Measurements from ENCODE around the gene FHIT.

- TF ChIP-seq POLR2A (IDR thresholded peaks at IDR 0.05; ENCODE audit: low read length) (no peak), GATA1 (IDR thresholded peaks at IDR 0.05; ENCODE audit: low read depth, low read length) (no peak)
Measured at GRCh38 chr3:60603860-60604259, 647.4 kb downstream of the FHIT start.

Data from erythroblast (primary cell).